C1 segment of cervical spinal cord (tissue), 14 donors: ENCODE measurements around the gene GPC6.
A peak's percentile ranks its signal among the peaks of the same experiment; 100 is the strongest.
"Not testable (repeated sequence)": the region's sequence is repeated elsewhere in the genome, so short reads cannot be mapped to it uniquely, and the experiment has no call there.

Experiments used
- DNase-seq, 14 donors: peaks; one replicate each; lab custom pipeline; 2025; lab: John Stamatoyannopoulos, UW

GPC6 gene

DNA sequence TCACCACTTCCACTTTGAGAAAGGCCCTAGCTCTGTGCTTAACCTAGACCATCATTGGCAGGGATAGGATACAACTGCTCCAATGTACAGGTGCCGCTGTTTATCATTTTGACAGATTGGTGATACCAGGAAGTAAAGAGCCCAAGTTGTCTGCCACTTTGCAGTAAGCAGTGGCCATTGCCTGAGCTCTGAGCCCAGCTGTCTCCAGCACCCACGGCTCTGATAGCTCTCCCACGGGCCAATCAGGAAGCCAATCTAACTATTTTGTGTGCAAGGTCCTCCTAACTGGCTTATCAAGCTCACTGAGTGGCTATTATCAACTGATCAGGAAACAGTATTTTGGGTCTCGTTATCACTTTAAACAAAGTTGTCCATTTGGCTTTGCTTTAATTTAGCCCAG, 1071.7 kb downstream of the GPC6 start:
- no peak for DNase-seq

DNA sequence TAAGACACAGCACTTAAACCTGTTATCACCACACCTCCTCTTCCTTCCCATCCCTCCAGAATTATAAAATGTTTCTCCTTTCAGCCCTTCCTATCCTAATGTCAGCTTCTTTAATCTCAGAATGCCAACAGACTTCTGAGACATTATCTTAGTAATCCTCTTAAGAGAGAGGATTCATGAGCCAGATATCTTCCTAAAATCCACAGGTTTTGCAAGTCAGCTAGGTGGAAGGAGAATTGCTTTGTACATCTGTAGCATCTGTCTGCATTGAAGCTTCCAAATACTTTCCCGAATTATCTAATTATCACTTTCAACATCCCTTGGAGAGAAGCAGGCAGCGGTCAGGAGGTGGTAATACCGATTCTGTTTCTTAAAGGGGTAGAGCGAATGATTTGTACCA, 1073.8 kb downstream of the GPC6 start:
- no peak for DNase-seq

DNA sequence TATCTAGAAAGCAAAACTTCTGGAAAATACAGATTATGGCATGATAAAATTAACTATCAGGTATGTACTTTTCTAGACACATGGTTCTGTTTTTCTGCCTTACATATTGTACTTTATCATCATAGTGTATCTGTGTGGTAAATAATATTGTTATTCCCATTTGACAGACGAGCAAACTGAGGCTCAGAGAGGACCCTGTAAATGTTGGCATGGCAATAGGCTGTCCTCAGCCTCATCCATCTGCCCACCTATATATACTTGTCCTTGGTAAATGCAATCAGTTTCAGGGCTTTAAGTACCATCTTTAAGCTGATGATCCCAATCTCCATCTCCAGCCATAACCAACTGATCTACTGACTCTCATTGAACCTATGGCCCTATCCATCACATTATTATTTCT, 1074.9 kb downstream of the GPC6 start:
- no peak for DNase-seq

DNA sequence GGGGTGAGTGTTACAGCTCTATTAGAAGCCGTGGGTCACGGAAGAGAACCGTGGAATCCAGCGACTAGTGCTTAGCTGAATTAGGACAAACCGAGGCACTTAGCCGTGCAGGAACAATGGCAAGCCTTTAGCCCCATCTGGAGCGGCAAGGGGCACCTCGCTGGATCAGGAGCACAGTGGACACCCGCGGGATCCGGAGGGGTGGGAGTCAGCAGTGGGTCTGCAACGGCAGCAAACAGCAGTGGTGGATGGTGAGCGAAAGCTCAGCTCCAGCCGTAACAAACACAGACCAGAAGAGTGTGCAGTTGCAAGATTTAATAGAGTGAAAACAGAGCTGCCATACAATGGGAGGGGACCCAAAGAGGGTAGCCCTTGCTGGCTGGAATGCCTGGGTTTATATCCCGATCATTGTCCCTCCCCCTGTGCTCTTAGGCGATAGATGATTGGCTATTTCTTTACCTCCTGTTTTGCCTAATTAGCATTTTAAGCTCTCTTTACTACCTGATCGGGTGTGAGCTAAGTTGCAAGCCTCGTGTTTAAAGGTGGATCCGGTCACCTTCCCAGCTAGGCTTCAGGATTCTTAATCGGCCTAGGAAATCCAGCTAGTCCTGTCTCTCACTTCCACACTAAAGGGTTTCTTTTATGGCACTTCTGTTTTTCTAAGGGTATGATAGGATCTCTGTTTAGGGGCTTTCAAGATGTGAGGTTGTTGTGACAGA, 1076.4 kb downstream of the GPC6 start:
- DNase-seq, result not testable (repeated sequence)

DNA sequence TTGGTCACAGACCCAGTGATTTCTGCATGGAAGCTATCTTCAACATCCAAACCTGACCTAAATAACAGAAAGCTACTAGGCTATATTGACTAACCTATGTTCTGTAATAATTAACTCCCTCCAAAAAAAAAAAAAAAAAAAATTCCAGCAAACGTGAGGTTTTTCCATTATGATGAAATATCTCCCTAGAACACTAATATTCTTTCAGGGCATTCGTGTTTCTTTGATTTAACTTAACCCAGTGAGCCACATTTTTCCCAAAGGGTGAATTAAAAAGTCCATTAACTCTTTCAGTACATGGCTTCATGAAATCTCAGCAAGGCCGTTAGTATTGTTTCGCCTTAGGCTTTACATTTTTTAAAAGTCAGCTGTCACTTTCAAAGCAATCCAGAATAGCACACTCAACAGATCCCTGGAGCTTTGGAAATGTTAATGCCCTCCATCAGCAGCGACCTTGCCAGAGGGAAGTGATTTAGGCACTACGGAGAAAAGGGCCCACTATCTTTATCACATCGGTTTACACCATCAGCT, 1077.1 kb downstream of the GPC6 start:
- no peak for DNase-seq

DNA sequence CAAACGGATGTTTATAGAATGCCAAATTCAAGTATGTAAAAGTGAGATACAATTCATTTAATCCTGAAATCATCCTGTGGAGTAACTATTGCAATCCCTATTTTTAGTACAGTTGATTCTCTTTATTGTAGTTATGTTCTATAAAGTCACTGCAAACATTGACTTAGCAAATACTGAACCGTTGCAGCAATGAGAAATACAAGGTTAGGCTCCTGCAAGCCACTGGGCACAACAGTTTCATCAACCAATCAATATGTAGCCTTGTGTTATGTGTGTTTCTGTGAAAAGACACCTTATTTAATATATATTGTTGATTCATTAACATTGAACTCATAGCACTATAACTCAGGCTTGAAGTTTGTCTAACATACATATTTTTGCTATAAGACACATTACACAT, 1078.4 kb downstream of the GPC6 start:
- DNase-seq, result no peak

DNA sequence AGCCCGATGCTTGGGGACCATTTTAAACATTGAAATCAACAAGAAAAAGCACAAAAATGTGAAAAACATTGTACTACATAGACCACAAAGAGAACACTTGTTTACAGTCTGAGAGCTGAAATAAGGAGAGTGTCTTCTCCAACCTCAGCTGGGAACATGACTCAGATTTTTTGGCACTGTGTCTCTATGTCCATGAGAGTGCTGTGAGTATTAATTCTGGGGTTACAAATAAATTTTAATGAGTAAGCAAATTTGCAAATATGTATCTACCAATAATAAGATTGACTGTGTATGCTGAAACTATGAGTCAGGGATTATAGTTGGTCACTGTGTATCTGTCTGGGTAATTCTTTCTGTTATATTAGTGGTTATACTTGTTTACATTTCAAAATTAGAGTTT, 1078.9 kb downstream of the GPC6 start:
- no peak for DNase-seq

DNA sequence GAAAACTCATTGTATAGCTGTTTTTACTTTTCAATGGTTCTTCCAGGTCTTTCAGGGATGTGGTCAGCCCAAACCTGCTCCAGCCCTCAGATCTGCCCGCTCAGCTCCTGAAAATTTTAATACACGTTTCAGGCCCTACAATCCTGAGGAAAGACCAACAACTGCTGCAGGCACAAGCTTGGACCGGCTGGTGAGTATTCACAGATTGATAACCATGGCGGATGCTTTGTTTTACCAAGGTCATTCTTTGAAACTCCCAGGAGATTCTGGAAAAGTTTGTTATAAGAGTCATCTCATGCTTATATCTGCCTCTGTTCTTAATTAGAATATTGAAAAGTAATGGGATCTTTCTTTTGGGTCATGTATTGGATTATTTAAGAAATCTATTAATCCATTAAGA, 1079.3 kb downstream of the GPC6 start:
- no peak for DNase-seq

DNA sequence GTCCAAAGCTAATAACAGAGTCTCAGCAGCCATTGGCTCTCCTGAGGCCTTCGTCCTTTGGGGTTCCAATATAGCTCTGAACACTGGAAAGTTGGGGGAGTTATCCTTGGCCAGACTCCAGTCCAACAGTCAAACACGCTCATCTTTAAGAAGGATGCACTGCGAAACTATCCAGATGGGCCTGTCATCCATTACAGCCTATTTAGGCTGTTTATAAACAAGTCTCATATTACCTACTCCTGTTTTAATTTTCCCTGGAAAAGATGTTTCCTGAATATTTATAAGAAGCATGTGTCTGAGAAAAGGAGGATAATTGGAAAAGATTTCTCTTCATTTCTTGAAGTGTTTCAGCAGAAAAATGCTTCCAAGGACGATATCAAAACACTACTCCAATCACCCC, 1082.2 kb downstream of the GPC6 start:
- DNase-seq, result no peak

DNA sequence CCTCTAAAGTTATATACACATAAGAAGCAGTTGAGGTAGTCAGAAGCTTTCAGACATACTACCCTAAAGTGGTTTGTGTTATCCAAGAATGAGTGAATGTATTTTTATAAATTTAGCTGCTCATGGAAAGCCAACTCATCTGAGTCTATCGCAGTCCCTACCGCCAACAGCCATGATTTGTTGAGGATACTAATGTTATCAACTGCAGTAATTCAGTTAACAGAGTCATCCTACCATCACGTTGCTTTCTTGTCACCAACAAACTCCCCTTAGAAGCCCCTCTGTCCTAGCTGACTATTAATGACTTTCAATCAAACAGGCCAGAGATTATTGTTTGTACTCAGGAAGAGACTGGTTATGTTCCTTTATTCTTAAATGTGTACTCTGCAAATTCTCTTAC, 1083.0 kb downstream of the GPC6 start:
- no peak for DNase-seq

DNA sequence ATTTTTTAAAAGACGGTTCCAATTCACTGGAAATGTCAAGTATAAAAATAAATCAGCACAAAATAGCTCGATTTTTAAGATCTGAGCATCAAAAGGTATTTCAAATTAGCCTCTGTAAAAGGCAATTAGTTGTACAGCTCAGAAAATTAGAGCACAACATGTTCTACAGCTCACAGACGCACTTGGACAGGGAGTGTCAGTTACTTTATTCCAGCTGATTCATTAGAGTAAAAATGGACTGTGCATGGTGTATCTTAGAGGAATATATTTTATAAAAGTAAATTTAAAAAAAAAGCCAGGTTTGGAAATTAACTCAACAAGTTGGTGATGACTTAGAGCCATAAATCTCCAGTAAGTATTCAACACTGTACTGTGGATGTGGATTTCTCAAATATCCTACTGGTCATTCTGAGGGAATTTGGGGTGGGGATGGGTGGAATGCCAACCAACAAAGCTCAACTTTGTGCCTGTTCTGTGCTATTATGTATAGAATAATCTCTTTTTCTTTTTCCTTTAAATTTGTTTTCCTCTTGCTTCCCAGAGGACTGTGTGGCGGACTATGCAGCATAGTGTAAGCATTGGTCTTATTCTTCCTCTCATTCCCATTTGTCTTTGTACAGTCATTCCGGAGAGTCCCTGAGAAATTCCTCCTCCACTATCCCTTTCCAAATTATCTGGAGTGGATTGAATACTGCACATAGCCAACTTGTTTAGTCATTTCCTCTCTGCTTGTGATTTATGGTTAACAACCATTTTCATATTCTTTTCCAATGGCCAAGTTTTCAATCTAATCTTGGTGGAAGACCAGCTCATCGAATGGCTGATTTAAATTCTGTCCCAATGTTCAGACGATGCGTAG, 1083.6 kb downstream of the GPC6 start:
- no peak for DNase-seq

DNA sequence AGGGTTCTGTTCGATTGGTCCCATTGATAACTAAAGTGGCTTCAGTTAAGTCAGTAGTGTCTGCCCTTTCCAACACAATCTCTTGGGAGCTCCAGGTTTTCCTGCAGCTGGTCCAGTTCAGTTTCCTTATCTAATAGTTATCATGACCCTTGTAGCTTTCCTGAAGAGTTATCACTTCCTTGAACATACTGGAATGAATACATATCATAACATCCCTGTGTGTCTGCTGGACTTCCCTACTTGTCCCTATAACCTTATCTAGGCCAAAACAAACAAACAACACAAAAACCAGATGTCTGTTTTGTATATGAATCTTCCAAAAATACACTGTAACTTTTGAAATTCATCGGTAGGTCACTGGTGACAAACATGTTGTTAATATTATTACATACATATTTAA, 1085.3 kb downstream of the GPC6 start:
- DNase-seq, result no peak

DNA sequence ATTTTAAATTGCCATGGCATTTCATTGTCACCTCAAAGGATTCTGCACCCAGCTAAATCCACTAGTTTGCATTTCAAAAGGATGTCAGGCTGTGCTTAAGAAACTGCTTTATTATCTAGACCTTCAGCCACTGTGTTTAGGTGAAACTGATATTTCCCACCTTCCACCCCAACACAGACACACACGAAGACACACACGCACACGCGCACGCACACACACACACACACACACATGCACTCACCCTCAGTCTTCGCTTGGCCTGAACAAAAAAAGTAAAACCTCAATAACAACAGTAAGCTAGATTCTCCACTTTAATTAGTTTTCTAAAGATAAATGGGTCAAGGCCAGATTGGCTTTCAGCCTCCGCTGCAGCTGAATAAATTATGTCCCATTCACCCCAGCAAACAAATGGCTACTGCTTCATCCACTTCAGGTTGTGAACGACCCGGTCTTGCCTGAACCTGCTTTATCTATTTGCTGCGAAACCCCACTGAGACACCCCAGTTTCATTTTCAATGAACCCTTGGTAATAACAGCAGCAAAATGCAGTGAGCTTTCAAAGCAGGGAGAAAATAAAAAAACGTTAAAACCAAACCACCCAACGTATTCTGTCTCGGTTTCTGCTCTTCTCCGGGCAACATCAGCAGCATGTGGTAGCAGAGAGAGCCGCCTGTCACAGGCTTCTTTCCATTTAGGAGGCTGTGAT, 1086.1 kb downstream of the GPC6 start:
- peak in 3 of 14 donors; percentile 4 to 25 (median 4) for DNase-seq

DNA sequence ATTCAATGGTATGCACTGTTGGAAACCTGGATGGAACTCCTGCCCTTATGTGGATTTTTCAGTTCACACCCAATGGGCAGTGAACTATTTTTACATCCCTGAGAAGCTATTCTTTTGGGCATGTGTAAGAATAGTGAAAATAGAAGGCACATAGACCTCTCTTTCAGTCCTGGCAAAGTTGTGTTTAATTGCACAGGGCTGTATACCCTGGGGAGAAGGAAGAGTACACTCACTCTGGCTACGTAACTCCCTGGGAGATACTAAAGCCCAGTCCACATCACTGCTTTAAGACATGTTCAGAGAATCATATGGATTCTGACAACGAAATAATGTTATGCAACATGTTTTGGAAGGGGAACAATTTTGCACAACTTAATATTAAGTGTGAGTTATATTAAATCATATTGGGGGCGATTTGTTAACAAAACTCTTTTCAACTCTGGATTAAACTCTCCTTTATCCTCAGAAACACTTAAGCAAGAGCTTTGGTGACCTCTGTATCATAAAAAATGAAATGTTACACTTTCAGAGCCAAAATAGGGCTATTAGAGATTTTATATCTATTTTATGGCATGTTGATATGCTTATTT, 1086.8 kb downstream of the GPC6 start:
- DNase-seq, result no peak

DNA sequence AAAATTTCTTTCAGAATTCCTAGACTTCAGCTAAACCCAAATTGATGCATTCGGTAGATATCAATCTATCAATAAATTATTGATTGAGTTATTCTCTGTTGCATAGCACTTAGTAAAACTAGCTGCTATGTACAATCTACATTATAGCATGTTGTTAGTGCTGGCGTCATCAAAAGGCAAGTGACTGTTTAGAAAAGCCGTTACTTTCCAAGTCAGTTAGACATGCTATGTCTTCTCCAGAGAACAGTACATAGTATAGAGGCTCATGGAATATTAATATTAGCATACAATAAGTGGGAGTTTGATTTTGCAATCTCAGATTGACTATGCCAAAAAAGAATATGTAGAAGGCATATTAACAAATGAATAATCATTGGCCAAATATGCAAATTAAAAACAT, 1087.3 kb downstream of the GPC6 start:
- DNase-seq, result no peak

DNA sequence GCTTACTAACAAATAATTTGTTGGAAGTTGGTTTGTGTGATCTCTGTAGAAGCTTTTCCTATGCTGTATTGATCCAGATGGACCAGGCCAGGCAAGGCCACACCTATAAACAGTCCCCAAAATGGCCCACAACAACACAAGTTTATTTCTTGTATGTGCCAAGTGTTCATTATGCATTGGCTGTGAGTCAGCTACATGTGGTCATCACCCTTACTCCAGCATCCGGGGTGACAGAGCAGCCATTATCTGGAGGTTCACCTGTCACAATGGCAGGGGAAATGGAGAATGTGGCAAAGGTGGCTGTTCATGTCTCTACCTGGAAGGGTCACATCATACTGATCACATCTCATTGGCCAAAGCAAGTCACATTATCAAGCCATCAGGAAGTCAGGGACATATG, 1088.6 kb downstream of the GPC6 start:
- no peak for DNase-seq

DNA sequence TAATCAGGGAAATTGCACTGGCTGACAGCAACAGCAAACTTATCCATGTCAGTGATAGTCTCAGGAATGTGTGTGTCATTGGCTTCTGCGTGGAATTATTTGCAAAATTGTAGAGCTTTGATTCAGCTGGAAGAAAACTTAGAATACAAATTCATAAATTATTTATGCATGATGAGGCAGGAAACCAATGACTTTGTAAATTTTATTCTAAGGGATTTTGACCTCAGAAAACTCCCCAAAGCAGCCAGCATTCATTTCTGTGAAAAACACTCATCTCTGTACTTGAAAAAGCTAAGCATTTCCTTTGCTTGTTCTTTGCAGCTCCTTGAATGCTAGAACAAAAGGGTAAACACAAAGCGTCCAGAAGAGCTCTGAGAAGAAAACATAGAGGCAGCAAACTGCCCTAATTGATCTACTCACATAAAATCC, 1090.5 kb downstream of the GPC6 start:
- no peak for DNase-seq

DNA sequence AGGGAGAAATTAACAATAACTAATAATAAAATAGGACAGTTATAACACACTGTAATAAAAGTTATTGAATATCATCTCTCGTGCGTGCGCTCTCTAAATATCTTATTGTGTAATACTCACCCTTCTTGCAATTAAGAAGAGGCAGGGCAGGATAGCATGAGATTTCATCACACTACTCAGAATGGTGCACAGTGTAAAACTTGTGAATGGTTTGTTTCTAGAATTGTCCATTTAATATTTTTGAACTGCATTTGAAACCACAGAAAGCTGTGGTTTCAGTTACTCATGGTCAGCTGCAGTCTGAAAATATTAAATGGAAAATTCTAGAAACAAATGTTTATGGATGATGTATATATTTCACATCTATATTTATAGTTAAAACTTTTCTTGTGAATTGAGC, 1091.8 kb downstream of the GPC6 start:
- DNase-seq, result no peak

DNA sequence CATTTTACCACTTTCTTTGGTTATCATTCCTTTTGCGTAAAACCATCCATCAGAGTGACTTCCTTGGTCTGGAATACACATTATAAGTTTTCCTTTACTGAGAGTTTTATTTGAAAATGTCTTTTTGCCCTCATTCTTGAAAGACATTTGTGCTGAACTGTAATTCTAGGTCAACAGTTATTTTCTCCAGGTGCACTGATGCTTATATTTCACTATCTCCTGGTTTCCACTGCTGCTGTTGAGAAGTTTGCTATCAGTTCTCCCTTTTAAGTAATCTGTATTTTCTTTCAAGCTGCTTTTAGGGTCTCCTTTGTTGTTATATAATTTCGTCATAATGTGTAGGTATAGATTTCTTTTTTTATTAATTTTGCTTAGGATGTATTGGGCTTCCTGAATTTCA, 1092.9 kb downstream of the GPC6 start:
- DNase-seq, result no peak

DNA sequence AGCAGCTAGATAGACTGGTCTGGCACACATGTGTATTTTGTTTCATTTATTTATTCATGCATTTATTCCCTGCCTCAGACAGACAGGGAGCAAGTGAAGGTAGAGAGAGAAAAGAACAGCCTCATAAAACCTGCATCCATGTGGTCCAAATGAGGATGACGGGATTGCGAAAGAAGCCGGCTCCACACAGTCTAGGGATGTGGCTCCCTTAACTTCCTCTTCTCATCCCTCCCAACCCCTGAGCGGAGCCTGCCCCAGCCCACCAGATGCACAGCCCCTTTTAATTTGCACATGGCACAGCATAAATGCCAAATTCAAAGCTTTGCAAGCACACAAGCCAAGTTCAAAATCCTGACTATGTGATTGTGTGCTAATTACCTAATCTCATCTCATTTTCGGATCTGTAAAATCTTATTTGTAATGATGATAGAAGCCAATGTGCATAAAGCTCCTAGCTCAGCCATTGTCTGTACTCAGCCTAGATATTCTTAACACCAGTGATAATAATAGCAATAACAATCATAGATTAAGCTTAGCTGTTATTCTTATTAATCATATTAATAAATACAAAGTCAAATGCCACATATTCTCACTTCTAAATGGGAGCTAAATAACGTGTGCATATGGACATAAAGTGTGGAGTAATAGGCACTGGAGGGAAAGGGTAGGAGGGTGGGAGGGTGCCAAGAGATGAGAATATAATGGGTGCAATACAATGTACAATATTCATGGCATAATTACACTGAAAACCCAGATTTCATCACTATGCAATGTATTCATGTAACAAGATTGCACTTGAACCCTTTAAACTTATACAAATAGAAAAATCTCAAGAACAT, 1096.5 kb downstream of the GPC6 start:
- no peak for DNase-seq
